Keratinocyte (primary cell): ENCODE results near the gene TNFRSF11A. TPM values are rescaled to one million over a fixed set of nuclear protein-coding genes. Genes with fewer than 3 reads are reported as not detected.

Experiments
- DNase-seq: peaks from one replicate; pipeline ENCODE4 v3.0.0-alpha.2; 2011; ENCODE audit warnings: low read depth, missing footprints, low spot score
- FAIRE-seq: peaks from 2 replicates; lab custom pipeline; 2011; peaks lifted over from hg19 to GRCh38; lab: Jason Lieb, UNC
- H2AFZ ChIP-seq: 2 replicates; pipeline ENCODE4 v1.6.0; 2012; ENCODE audit warnings: low read length, control low read depth, inconsistent platforms; ENCODE audit not compliant: control insufficient read depth
- H3K27ac ChIP-seq: 2 replicates; pipeline ENCODE4 v1.5.1; 2011; ENCODE audit warnings: low read length; ENCODE audit not compliant: control insufficient read depth, insufficient read depth
- H3K27me3 ChIP-seq: 3 replicates; pipeline ENCODE4 v1.6.0; 2011; ENCODE audit warnings: low read length; ENCODE audit not compliant: control insufficient read depth, insufficient read depth; ENCODE audit errors: extremely low read depth
- H3K36me3 ChIP-seq, 2 experiments: 2 replicates in 1 of 2; 3 replicates in 1 of 2; pipeline ENCODE4 v1.5.1; 2011; ENCODE audit warnings: low read length in 2 of 2, mild to moderate bottlenecking in 1 of 2; ENCODE audit not compliant: control insufficient read depth in 2 of 2, insufficient read depth in 2 of 2; ENCODE audit errors: extremely low read depth in 1 of 2
- H3K4me1 ChIP-seq: 3 replicates; pipeline ENCODE4 v1.5.1; 2011; ENCODE audit warnings: low read length; ENCODE audit not compliant: control insufficient read depth, insufficient read depth; ENCODE audit errors: extremely low read depth
- H3K4me2 ChIP-seq: 3 replicates; pipeline ENCODE4 v1.6.0; 2011; ENCODE audit warnings: low read depth, low read length; ENCODE audit not compliant: control insufficient read depth, insufficient read depth; ENCODE audit errors: extremely low read depth
- H3K4me3 ChIP-seq, 3 experiments: fragments of 200-600 bp in 1 of 3; sonication (generic) in 1 of 3; 2 replicates in 2 of 3; 3 replicates in 1 of 3; pipeline ENCODE4 v1.5.1; 2011 to 2016; ENCODE audit warnings: low read length in 3 of 3, mild to moderate bottlenecking in 3 of 3, control low read depth in 2 of 3, inconsistent platforms in 1 of 3, low read depth in 1 of 3, mixed read lengths in 1 of 3, mixed run types in 1 of 3, moderate library complexity in 1 of 3; ENCODE audit not compliant: control insufficient read depth in 2 of 3, insufficient read depth in 2 of 3; ENCODE audit errors: extremely low read depth in 1 of 3
- H3K79me2 ChIP-seq: 2 replicates; pipeline ENCODE4 v1.6.0; 2012; ENCODE audit warnings: low read length; ENCODE audit not compliant: control insufficient read depth, insufficient read depth
- H3K9ac ChIP-seq: 3 replicates; pipeline ENCODE4 v1.6.0; 2011; ENCODE audit warnings: low read length; ENCODE audit not compliant: control insufficient read depth, insufficient read depth; ENCODE audit errors: extremely low read depth
- H3K9me1 ChIP-seq: 3 replicates; pipeline ENCODE4 v1.6.0; 2011; ENCODE audit warnings: low read length; ENCODE audit not compliant: control insufficient read depth, insufficient read depth; ENCODE audit errors: extremely low read depth
- H3K9me3 ChIP-seq: 2 replicates; pipeline ENCODE4 v1.5.1; 2012; ENCODE audit warnings: low read depth, low read length; ENCODE audit not compliant: control insufficient read depth
- H4K20me1 ChIP-seq: 3 replicates; pipeline ENCODE4 v1.6.0; 2011; ENCODE audit warnings: low read length; ENCODE audit not compliant: control insufficient read depth, insufficient read depth; ENCODE audit errors: extremely low read depth
- CTCF ChIP-seq, 3 experiments: IDR thresholded peaks in 1 of 3; conservative IDR thresholded peaks in 1 of 3; optimal IDR thresholded peaks in 1 of 3; 2 replicates in 2 of 3; 3 replicates in 1 of 3; pipeline versions ENCODE3 to v1.5.1; 2011; ENCODE audit warnings: low read length in 3 of 3, mild to moderate bottlenecking in 3 of 3, moderate library complexity in 2 of 3, control low read depth in 1 of 3, inconsistent platforms in 1 of 3; ENCODE audit not compliant: insufficient read depth in 2 of 3; ENCODE audit errors: extremely low read depth in 1 of 3
- EZH2 ChIP-seq: IDR thresholded peaks from one replicate; pipeline ENCODE4 v1.6.1; 2012; ENCODE audit warnings: inconsistent platforms, mild to moderate bottlenecking, low read length, moderate library complexity
- dilution Hi-C: fragments of 300-500 bp; cut with MboI; formaldehyde crosslinking; loops from one replicate; pipeline ENCODE4 v1.7.0; 2020; ENCODE audit warnings: low sequenced_read_pairs; ENCODE audit not compliant: extremely low pct_ligation_motif_present
- polyA plus RNA-seq, 5 experiments: library from polyadenylated mRNA; depleted of rRNA in 3 of 5; stranded (reverse) in 3 of 5; stranded (forward) in 1 of 5; unstranded in 1 of 5; fragments of >200 nt; gene quantifications; 1 replicate in 1 of 5; 2 replicates in 3 of 5; 3 replicates in 1 of 5; pipeline versions ENCODE4 v1.2.1 to v1.2.3, GENCODE V29; 2011 to 2012; ENCODE audit warnings: missing spikeins in 2 of 5, low read depth in 1 of 5, low replicate concordance in 1 of 5

TNFRSF11A gene
- polyA plus RNA-seq, 1 donor (not counting 4 experiments of a cell fraction or from before 2014, with no cell fraction given): 0.51 TPM

- H3K9me3 ChIP-seq: no peaks in the 10 kb centered on the region
- H4K20me1 ChIP-seq: no peaks in the 10 kb centered on the region
- H3K27me3 ChIP-seq: no peaks in the 10 kb centered on the region
- H3K27ac ChIP-seq: no peak overlapping the region
- no peak for TF ChIP-seq EZH2
- no peak for TF ChIP-seq CTCF (optimal IDR thresholded peaks at IDR 0.05 in 1 of 3, IDR thresholded peaks at IDR 0.05 in 1 of 3, conservative IDR thresholded peaks at IDR 0.05 in 1 of 3; ENCODE audit: extremely low read depth in 1 of 3, insufficient read depth in 2 of 3, low read length in 3 of 3)
- H3K9me1 ChIP-seq: no peaks in the 10 kb centered on the region
- H3K9ac ChIP-seq: no peak overlapping the region
- no peaks in the 10 kb centered on the region for H3K79me2 ChIP-seq
- no peak for DNase-seq
- dilution Hi-C loops: no loop called here
- peaks cover 8% of the 10 kb centered on the region for H3K4me1 ChIP-seq
- FAIRE-seq: no peak
- no peak overlapping the region for H3K4me2 ChIP-seq
- H3K36me3 ChIP-seq: no peaks in the 10 kb centered on the region
- H3K4me3 ChIP-seq: no peak overlapping the region
- H2AFZ ChIP-seq: no peak overlapping the region
These were observed 61.0 kb downstream of the TNFRSF11A start for GRCh38 chr18:62386091-62386490.

GRCh38 chr18:62386601-62387000 is 61.5 kb downstream of the TNFRSF11A start:
- Histone ChIP-seq H3K9me3 (no peaks in the 10 kb centered on the region), H2AFZ (no peak overlapping the region), H3K9me1 (no peaks in the 10 kb centered on the region), H3K27ac (no peak overlapping the region), H3K4me1 (peaks cover 8% of the 10 kb centered on the region), H3K4me2 (no peak overlapping the region), H3K36me3 (no peaks in the 10 kb centered on the region), H3K27me3 (no peaks in the 10 kb centered on the region), H3K9ac (no peak overlapping the region), H3K4me3 (no peak overlapping the region), H3K79me2 (no peaks in the 10 kb centered on the region), H4K20me1 (no peaks in the 10 kb centered on the region)
- dilution Hi-C loops: no loop called here
- DNase-seq: no peak
- FAIRE-seq: no peak
- no peak for TF ChIP-seq EZH2
- no peak for TF ChIP-seq CTCF (optimal IDR thresholded peaks at IDR 0.05 in 1 of 3, IDR thresholded peaks at IDR 0.05 in 1 of 3, conservative IDR thresholded peaks at IDR 0.05 in 1 of 3; ENCODE audit: extremely low read depth in 1 of 3, insufficient read depth in 2 of 3, low read length in 3 of 3)
